GM12878 (cell line): ENCODE results near the gene SRP54. TPM values are rescaled to one million over a fixed set of nuclear protein-coding genes. Genes with fewer than 3 reads are reported as not detected.

Experiments
- ATAC-seq: fragments of 200-7000 bp; cut with Tn5 transposase; 3 replicates; pipeline ENCODE4 v1.9.1; 2020; ENCODE audit warnings: mild to moderate bottlenecking, moderate library complexity
- BruUV-seq: library from RNA; stranded (reverse); fragments of 400-500 nt; replicated peaks from 2 replicates; lab custom pipeline; 2021; lab: Mats Ljungman, UMichigan
- CTCF ChIA-PET: fragments of 300-600 bp; sonication (Branson Sonifier 250); formaldehyde crosslinking; extraction: SDS; loops from one replicate; lab custom pipeline; 2021; ENCODE audit warnings: inconsistent platforms; lab: Yijun Ruan, JAX
- POLR2A ChIA-PET: fragments of 350-600 bp; formaldehyde crosslinking; extraction: SDS; loops from one replicate; lab custom pipeline; 2021; ENCODE audit warnings: inconsistent platforms; lab: Charles Lee
- RAD21 ChIA-PET: fragments of 300-600 bp; sonication (Branson Sonifier 250); formaldehyde crosslinking; loops from one replicate; lab custom pipeline; 2023; ENCODE audit warnings: antibody characterized with exemption; ENCODE audit not compliant: unreplicated experiment; lab: Charles Lee
- SMC1A ChIA-PET: fragments of 300-600 bp; sonication (Branson Sonifier 250); formaldehyde crosslinking; loops from one replicate; lab custom pipeline; 2023; ENCODE audit not compliant: unreplicated experiment, uncharacterized antibody; lab: Charles Lee
- DNase-seq: peaks from one replicate; pipeline ENCODE4 v3.0.0-alpha.2; 2011; ENCODE audit warnings: low read depth, low spot score
- FAIRE-seq: peaks from 3 replicates; lab custom pipeline; 2011; peaks lifted over from hg19 to GRCh38; lab: Jason Lieb, UNC
- H2AFZ ChIP-seq: 2 replicates; pipeline ENCODE4 v1.6.0; 2011; ENCODE audit warnings: low read depth, low read length, control low read depth; ENCODE audit not compliant: control insufficient read depth
- H3K27ac ChIP-seq: 2 replicates; pipeline ENCODE4 v1.5.1; 2011; ENCODE audit warnings: control low read depth; ENCODE audit not compliant: control insufficient read depth, insufficient read depth
- H3K27me3 ChIP-seq, 2 experiments: replicated peaks in 1 of 2; 2 replicates each; pipeline versions ENCODE4 v1.6.0 to v1.6.1; 2011; ENCODE audit warnings: low read length in 1 of 2; ENCODE audit not compliant: control insufficient read depth in 2 of 2, insufficient read depth in 2 of 2
- H3K36me3 ChIP-seq, 2 experiments: 2 replicates each; pipeline ENCODE4 v1.5.1; 2011; ENCODE audit warnings: low read length in 1 of 2; ENCODE audit not compliant: control insufficient read depth in 2 of 2, insufficient read depth in 2 of 2
- H3K4me1 ChIP-seq: 2 replicates; pipeline ENCODE4 v1.6.1; 2011; ENCODE audit warnings: mild to moderate bottlenecking, low read length, moderate library complexity, mixed read lengths; ENCODE audit not compliant: control insufficient read depth, insufficient read depth
- H3K4me2 ChIP-seq: 2 replicates; pipeline ENCODE4 v1.6.0; 2011; ENCODE audit warnings: control low read depth; ENCODE audit not compliant: control insufficient read depth, insufficient read depth
- H3K4me3 ChIP-seq: fragments of 200-600 bp; sonication (generic); 2 replicates; pipeline ENCODE4 v1.5.1; 2016
- H3K79me2 ChIP-seq: 2 replicates; pipeline ENCODE4 v1.6.0; 2011; ENCODE audit warnings: low read length; ENCODE audit not compliant: control insufficient read depth, insufficient read depth
- H3K9ac ChIP-seq: 2 replicates; pipeline ENCODE4 v1.8.0; 2011; ENCODE audit warnings: low read length, control low read depth, mixed read lengths; ENCODE audit not compliant: control insufficient read depth, insufficient read depth
- H3K9me3 ChIP-seq: replicated peaks from 3 replicates; pipeline ENCODE4 v1.5.1; 2011; ENCODE audit warnings: mild to moderate bottlenecking, low read length; ENCODE audit not compliant: control insufficient read depth, insufficient read depth
- H4K20me1 ChIP-seq: 2 replicates; pipeline ENCODE4 v1.6.0; 2011; ENCODE audit not compliant: control insufficient read depth, insufficient read depth
- GATAD2B ChIP-seq: fragments of 450-650 bp; conservative IDR thresholded peaks from 2 replicates; pipeline ENCODE4 v1.6.1; 2017; ENCODE audit warnings: low read depth, mild to moderate bottlenecking, moderate library complexity
- NFIC ChIP-seq: IDR thresholded peaks from 2 replicates; pipeline ENCODE4 v1.6.1; 2012; ENCODE audit warnings: low read depth, mild to moderate bottlenecking, inconsistent platforms, low read length, moderate library complexity
- WGBS: methylation state at CpG from one replicate; pipeline ENCODE4 v1.1.6; 2016; ENCODE audit warnings: low lambda C conversion rate; ENCODE audit not compliant: insufficient replicate concordance, insufficient coverage; ENCODE audit errors: missing lambda C conversion rate; 5-methylcytosine and 5-hydroxymethylcytosine counted together
- in situ Hi-C: fragments of 300-500 bp; cut with MboI; formaldehyde crosslinking; loops from 9 replicates; pipeline ENCODE4 v1.14.3; 2018; ENCODE audit warnings: mixed read lengths
- intact Hi-C: fragments of 100-400 bp; cut with micrococcal nuclease; formaldehyde crosslinking; loops from one replicate; pipeline ENCODE4 v1.14.2; 2022; ENCODE audit not compliant: unreplicated experiment
- polyA plus RNA-seq, 11 experiments: library from polyadenylated mRNA; depleted of rRNA in 4 of 11; unstranded in 6 of 11; stranded (reverse) in 5 of 11; fragments of >200 nt; fragmentation: Nextera tagmentation in 4 of 11; fragmentation: Illumina TruSeq in 1 of 11; extraction: Ambion mirVana in 4 of 11; extraction: Trizol in 1 of 11; gene quantifications; 1 replicate in 1 of 11; 2 replicates in 10 of 11; pipeline versions ENCODE4 v1.2.1 to v1.2.3, GENCODE V29; 2011 to 2016; ENCODE audit warnings: inconsistent platforms in 2 of 11, missing spikeins in 2 of 11, low read depth in 1 of 11
- total RNA-seq, 4 experiments: library from RNA; depleted of rRNA in 3 of 4; stranded (reverse); fragments of >200 nt in 3 of 4; fragmentation: Illumina TruSeq in 1 of 4; extraction: Trizol in 1 of 4; gene quantifications; 2 replicates each; pipeline versions ENCODE4 v1.2.1 to v1.2.3, GENCODE V29; 2013 to 2021
- TF ChIP-seq, protein P1 (sequence below): fragments of 450-650 bp; IDR thresholded peaks from 2 replicates; pipeline ENCODE4 v1.6.1; 2016; ENCODE audit warnings: mild to moderate bottlenecking
- TF ChIP-seq, protein P2 (sequence below): IDR thresholded peaks from 2 replicates; pipeline ENCODE4 v1.6.1; 2012; ENCODE audit warnings: improper control_type of control experiment, low read depth, low read length; ENCODE audit not compliant: insufficient replicate concordance

The SRP54 gene
- total and polyA plus RNA-seq, 10 of the 15 experiments (the other 5 are each of a cell fraction or from before 2014, with no cell fraction given): 54.1 to 130 (median 72.3) TPM

- TF ChIP-seq, protein P1, sequence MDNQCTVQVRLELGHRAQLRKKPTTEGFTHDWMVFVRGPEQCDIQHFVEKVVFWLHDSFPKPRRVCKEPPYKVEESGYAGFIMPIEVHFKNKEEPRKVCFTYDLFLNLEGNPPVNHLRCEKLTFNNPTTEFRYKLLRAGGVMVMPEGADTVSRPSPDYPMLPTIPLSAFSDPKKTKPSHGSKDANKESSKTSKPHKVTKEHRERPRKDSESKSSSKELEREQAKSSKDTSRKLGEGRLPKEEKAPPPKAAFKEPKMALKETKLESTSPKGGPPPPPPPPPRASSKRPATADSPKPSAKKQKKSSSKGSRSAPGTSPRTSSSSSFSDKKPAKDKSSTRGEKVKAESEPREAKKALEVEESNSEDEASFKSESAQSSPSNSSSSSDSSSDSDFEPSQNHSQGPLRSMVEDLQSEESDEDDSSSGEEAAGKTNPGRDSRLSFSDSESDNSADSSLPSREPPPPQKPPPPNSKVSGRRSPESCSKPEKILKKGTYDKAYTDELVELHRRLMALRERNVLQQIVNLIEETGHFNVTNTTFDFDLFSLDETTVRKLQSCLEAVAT: no peak
- TF ChIP-seq GATAD2B: no peak
- TF ChIP-seq, all 136 proteins: peak for 0
Observed at GRCh38 chr14:35001621-35002020, 18.8 kb downstream of the SRP54 start (continued).

GRCh38 chr14:35004839-35005238 lies 22.0 kb downstream of the SRP54 start:
- Histone ChIP-seq H3K4me1 (no peaks in the 10 kb centered on the region), H3K79me2 (no peaks in the 10 kb centered on the region), H2AFZ (no peak overlapping the region), H3K27ac (no peak overlapping the region), H3K36me3 (peaks cover 3 to 20% of the 10 kb centered on the region in 2 experiments; a peak in 2 of 4 replicates), H3K4me2 (no peak overlapping the region), H3K27me3 (no peaks in the 10 kb centered on the region), H3K9me3 (no peaks in the 10 kb centered on the region), H3K9ac (no peak overlapping the region), H3K4me3 (no peak overlapping the region), H4K20me1 (no peaks in the 10 kb centered on the region)
- DNase-seq (no peak), FAIRE-seq (no peak), ATAC-seq (no peak)
- BruUV-seq: no TSS peak
- RAD21 ChIA-PET: no interaction called here
- POLR2A ChIA-PET: interaction anchor here (0.6 to 1.0 kb wide), 2 partner anchors 24 to 36 kb away, joined by 3 read pairs; no protein-coding TSS in a partner anchor
- 100% methylated on average over 1 of the region's 1 CpG for WGBS
- TF ChIP-seq, protein P2, sequence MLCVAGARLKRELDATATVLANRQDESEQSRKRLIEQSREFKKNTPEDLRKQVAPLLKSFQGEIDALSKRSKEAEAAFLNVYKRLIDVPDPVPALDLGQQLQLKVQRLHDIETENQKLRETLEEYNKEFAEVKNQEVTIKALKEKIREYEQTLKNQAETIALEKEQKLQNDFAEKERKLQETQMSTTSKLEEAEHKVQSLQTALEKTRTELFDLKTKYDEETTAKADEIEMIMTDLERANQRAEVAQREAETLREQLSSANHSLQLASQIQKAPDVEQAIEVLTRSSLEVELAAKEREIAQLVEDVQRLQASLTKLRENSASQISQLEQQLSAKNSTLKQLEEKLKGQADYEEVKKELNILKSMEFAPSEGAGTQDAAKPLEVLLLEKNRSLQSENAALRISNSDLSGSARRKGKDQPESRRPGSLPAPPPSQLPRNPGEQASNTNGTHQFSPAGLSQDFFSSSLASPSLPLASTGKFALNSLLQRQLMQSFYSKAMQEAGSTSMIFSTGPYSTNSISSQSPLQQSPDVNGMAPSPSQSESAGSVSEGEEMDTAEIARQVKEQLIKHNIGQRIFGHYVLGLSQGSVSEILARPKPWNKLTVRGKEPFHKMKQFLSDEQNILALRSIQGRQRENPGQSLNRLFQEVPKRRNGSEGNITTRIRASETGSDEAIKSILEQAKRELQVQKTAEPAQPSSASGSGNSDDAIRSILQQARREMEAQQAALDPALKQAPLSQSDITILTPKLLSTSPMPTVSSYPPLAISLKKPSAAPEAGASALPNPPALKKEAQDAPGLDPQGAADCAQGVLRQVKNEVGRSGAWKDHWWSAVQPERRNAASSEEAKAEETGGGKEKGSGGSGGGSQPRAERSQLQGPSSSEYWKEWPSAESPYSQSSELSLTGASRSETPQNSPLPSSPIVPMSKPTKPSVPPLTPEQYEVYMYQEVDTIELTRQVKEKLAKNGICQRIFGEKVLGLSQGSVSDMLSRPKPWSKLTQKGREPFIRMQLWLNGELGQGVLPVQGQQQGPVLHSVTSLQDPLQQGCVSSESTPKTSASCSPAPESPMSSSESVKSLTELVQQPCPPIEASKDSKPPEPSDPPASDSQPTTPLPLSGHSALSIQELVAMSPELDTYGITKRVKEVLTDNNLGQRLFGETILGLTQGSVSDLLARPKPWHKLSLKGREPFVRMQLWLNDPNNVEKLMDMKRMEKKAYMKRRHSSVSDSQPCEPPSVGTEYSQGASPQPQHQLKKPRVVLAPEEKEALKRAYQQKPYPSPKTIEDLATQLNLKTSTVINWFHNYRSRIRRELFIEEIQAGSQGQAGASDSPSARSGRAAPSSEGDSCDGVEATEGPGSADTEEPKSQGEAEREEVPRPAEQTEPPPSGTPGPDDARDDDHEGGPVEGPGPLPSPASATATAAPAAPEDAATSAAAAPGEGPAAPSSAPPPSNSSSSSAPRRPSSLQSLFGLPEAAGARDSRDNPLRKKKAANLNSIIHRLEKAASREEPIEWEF: no peak
- no peak for TF ChIP-seq NFIC
- in situ Hi-C loops (no loop called here), intact Hi-C loops (no loop called here)
- CTCF ChIA-PET: interaction anchor here (0.9 kb wide), 1 partner anchor 18 kb away, joined by 3 read pairs; no protein-coding TSS in a partner anchor
- SMC1A ChIA-PET: interaction anchor here (0.8 to 1.9 kb wide), 4 partner anchors 9 to 24 kb away, joined by 3 to 9 read pairs (median 4); no protein-coding TSS in a partner anchor
